Measurements from ENCODE around the gene CFAP65.

DNA sequence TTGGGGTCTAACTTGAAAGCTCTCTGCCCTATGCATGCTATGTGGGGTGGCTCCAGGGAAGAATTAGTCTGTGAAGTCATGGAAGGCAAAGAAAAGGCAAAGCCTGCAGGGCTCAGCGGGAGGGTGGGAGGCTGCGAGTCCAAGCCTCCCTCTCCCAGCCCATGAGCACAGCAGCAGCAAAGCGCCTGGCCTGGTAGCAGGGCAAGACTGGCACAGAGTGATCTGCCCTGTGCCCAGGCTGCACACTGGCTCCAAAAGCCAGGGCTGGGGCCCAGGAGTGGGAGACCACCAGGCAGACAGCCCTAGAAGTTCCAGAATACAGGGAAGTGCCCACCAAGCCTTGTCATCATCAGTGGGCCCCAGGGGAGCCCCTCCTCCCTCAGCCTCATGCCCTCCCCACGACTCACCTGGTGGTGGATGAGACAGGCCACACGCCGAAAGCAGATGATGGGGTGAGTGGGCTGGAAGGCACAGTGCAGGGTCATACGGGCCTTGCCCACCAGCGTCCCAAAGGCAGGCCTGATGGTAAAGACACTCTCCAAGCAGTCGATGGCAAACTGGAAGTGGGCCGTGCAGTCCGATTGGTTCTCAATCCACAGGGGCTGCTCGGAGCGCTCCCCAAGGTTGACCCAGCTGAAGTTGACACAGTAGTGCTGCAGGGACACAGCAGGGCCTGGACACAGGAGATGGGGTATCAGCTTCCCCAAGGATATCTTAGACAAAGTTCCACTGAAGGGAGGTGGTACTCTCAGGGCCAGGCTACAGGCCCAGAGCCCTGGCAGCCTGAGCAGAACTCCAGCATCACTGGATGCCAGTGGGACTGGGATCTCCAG is 12.1 kb downstream of the CFAP65 start:
- no peak for TF ChIP-seq POLR2A (IDR thresholded peaks at IDR 0.05)
- TF ChIP-seq, protein P1, sequence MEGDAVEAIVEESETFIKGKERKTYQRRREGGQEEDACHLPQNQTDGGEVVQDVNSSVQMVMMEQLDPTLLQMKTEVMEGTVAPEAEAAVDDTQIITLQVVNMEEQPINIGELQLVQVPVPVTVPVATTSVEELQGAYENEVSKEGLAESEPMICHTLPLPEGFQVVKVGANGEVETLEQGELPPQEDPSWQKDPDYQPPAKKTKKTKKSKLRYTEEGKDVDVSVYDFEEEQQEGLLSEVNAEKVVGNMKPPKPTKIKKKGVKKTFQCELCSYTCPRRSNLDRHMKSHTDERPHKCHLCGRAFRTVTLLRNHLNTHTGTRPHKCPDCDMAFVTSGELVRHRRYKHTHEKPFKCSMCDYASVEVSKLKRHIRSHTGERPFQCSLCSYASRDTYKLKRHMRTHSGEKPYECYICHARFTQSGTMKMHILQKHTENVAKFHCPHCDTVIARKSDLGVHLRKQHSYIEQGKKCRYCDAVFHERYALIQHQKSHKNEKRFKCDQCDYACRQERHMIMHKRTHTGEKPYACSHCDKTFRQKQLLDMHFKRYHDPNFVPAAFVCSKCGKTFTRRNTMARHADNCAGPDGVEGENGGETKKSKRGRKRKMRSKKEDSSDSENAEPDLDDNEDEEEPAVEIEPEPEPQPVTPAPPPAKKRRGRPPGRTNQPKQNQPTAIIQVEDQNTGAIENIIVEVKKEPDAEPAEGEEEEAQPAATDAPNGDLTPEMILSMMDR (IDR thresholded peaks at IDR 0.05), result no peak
